22Rv1 (cell line): Measurements from ENCODE around the gene RNASE4.
A peak's percentile ranks its signal among the peaks of the same experiment; 100 is the strongest.

Experiments used
- H3K27ac ChIP-seq: fragments of 450-650 bp; 2 replicates; pipeline ENCODE4 v1.5.1; 2017
- ZFX ChIP-seq: fragments of 450-650 bp; IDR thresholded peaks from 2 replicates; pipeline ENCODE4 v1.6.1; 2017; ENCODE audit warnings: antibody characterized with exemption, borderline replicate concordance
- TF ChIP-seq, protein P1 (sequence below): fragments of 450-650 bp; IDR thresholded peaks from 2 replicates; pipeline ENCODE4 v1.5.1; 2017; ENCODE audit warnings: mild to moderate bottlenecking

RNASE4 gene

DNA sequence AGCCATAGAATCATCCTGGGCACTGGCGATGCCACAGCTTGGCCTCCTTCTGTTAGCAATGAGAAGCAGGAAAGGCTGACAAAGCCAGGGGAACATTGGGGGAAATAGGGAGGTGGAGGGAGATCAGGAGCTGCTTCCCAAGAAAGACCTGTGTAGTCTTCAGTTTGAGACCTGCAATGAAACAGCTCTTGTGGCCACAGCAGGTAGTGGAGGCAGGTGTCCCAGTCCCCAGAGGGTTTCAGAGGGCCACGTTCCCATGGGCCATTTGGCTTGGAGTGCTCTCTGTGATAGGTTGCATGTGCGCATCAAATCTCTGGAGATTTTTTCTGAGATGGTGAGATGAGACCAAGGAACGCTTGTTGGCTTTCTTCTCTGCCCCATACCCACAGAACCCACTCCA, 28.5 kb upstream of the RNASE4 start:
- no peak overlapping the region for H3K27ac ChIP-seq
- no peak for TF ChIP-seq ZFX
- TF ChIP-seq, protein P1, sequence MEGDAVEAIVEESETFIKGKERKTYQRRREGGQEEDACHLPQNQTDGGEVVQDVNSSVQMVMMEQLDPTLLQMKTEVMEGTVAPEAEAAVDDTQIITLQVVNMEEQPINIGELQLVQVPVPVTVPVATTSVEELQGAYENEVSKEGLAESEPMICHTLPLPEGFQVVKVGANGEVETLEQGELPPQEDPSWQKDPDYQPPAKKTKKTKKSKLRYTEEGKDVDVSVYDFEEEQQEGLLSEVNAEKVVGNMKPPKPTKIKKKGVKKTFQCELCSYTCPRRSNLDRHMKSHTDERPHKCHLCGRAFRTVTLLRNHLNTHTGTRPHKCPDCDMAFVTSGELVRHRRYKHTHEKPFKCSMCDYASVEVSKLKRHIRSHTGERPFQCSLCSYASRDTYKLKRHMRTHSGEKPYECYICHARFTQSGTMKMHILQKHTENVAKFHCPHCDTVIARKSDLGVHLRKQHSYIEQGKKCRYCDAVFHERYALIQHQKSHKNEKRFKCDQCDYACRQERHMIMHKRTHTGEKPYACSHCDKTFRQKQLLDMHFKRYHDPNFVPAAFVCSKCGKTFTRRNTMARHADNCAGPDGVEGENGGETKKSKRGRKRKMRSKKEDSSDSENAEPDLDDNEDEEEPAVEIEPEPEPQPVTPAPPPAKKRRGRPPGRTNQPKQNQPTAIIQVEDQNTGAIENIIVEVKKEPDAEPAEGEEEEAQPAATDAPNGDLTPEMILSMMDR = no peak

DNA sequence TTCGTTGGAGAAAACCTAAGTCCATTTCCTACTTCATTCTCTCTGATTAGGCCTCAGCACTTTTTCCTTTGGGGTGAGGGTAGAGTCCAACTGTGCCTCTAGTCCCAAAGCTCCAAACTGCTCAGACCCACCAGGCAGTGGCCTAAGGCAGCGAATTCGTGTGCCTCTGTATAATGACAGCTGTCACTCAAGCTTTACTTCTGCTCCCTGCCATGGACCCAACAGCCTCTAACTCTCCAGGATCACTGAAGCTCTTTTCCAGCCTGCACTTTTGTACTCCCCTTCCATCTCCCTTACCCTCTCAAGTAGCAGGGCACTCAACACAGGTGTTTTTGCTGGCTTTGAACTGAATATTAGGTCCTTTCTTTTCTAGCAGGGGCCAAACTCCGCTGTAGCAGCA, 28.1 kb upstream of the RNASE4 start:
- no peak for TF ChIP-seq ZFX
- TF ChIP-seq, protein P1 = no peak
- H3K27ac ChIP-seq = no peak overlapping the region

GRCh38 chr14:20657216-20658211, 26.8 kb upstream of the RNASE4 start:
- TF ChIP-seq ZFX = no peak
- TF ChIP-seq, protein P1 = peak; percentile 93
- peak overlapping the region; percentile 54 for H3K27ac ChIP-seq

- peak overlapping the region; percentile 54 for H3K27ac ChIP-seq
- no peak for TF ChIP-seq ZFX
- TF ChIP-seq, protein P1 = no peak
These were observed 26.1 kb upstream of the RNASE4 start for GRCh38 chr14:20658246-20658645.

GRCh38 chr14:20659336-20659735, 25.0 kb upstream of the RNASE4 start:
- H3K27ac ChIP-seq = no peak overlapping the region
- no peak for TF ChIP-seq ZFX
- TF ChIP-seq, protein P1 = no peak

DNA sequence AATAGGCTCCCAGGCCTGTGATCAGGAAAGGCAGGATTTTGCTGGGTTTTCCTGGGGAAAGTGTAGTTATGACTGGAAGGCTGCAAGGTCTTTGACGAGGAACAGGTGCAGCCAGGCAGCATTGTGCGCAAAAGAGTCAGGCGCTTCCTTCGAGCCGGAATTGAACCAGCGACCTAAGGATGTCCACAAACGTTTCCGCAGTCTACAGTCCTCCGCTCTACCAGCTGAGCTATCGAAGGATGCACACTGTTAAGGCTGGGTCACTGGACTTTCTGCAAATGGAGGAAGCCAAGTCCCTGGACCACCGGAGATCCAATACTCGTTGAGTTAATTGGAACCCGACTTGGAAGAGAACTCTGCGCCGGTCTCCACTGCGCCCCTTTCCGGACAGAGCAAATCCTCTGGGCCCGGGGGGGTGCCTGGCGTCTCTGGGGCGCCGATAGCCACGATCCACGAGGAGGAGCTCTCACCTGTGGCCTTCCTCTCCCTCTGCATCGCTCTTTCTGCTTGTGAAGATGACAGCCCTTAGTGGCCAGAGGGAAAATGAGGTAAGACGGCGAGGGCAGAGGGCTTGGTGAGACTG, 24.5 kb upstream of the RNASE4 start:
- TF ChIP-seq ZFX = no peak
- TF ChIP-seq, protein P1 = no peak
- no peak overlapping the region for H3K27ac ChIP-seq

- no peak for TF ChIP-seq ZFX
- TF ChIP-seq, protein P1 = no peak
- no peak overlapping the region for H3K27ac ChIP-seq
These were observed 23.2 kb upstream of the RNASE4 start for GRCh38 chr14:20661197-20661596.
